Fibroblast of the aortic adventitia (primary cell): ENCODE data around the gene ELF3. TPM values are rescaled to one million over a fixed set of nuclear protein-coding genes. Genes with fewer than 3 reads are reported as not detected.
"Not testable (repeated sequence)": the region's sequence is repeated elsewhere in the genome, so short reads cannot be mapped to it uniquely, and the experiment has no call there.

Source experiments
- DNase-seq: peaks from one replicate; pipeline ENCODE4 v3.0.0-alpha.2; 2010; ENCODE audit warnings: low read depth
- H3K4me3 ChIP-seq: 2 replicates; pipeline ENCODE4 v1.5.1; 2011; ENCODE audit warnings: low read depth, mild to moderate bottlenecking, control low read depth, low read length, moderate library complexity
- small RNA-seq: library from RNA; depleted of rRNA; stranded (forward); fragments of <200 nt; gene quantifications from one replicate; pipeline ENCODE3, GENCODE V24; 2012
- total RNA-seq: library from RNA; depleted of rRNA; stranded (reverse); fragments of >200 nt; gene quantifications from 2 replicates; pipeline ENCODE4 v1.2.3, GENCODE V29; 2012; ENCODE audit warnings: low replicate concordance
- TF ChIP-seq, protein P1 (sequence below): IDR thresholded peaks from 2 replicates; pipeline ENCODE4 v1.5.1; 2011; ENCODE audit warnings: mild to moderate bottlenecking, low read length, control low read depth, inconsistent platforms; ENCODE audit not compliant: insufficient read depth

Gene ELF3
- total RNA-seq, 1 donor, result 0.09 TPM

DNA sequence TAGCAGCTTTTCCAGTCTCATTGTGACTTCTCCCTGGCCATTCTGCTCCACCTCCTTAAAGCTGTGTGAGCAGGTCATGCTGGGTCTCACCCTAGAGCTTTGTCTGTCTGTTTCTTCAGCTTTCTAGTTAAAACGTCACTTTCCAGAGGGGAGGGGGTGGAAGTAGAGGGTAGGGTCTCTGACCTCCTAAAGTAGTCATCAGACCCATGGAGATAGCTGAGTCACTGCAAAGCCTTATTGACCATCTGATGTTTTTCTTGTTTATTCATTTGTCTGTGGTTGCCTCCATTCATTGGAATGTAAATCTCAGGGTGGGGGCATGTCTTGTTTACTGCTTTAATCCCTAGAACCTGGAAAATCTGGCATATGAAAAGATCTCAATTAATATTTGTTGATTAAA lies 52.7 kb downstream of the ELF3 start:
- H3K4me3 ChIP-seq, result no peak overlapping the region
- no peak for DNase-seq
- TF ChIP-seq, protein P1, sequence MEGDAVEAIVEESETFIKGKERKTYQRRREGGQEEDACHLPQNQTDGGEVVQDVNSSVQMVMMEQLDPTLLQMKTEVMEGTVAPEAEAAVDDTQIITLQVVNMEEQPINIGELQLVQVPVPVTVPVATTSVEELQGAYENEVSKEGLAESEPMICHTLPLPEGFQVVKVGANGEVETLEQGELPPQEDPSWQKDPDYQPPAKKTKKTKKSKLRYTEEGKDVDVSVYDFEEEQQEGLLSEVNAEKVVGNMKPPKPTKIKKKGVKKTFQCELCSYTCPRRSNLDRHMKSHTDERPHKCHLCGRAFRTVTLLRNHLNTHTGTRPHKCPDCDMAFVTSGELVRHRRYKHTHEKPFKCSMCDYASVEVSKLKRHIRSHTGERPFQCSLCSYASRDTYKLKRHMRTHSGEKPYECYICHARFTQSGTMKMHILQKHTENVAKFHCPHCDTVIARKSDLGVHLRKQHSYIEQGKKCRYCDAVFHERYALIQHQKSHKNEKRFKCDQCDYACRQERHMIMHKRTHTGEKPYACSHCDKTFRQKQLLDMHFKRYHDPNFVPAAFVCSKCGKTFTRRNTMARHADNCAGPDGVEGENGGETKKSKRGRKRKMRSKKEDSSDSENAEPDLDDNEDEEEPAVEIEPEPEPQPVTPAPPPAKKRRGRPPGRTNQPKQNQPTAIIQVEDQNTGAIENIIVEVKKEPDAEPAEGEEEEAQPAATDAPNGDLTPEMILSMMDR, result no peak

DNA sequence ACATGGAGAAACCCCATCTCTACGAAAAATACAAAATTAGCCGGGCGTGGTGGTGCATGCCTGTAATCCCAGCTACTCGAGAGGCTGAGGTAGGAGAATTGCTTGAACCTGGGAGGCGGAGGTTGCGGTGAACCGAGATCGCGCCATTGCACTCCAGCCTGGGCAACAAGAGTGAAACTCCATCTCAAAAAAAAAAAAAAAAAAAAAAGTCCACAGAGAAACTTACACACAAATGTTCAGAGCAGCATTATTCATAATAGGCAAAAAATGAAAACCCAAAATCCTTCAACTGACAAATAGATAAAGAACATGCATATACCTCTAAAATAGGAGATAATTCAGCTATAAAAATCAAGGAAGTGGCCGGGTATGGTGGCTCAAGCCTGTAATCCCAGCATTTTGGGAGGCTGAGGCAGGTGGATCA lies 54.5 kb downstream of the ELF3 start:
- not testable (repeated sequence) for H3K4me3 ChIP-seq, DNase-seq

Small RNAs within 50 kb of the gene (small RNA-seq; reads per million reads assigned to genes)
- not detected for gene AL691482.1
- gene AL691482.2, result not detected
- gene MIR6740, result not detected
- not detected for gene RF00156

Other genes starting within 250 kb of the ELF3 start
- 14.8 and 29.2 TPM in 2 replicates for gene IPO9, start 181.4 kb upstream of the ELF3 start, total RNA-seq
- 19.4 and 20.9 TPM in 2 replicates for gene SHISA4, start 121.7 kb upstream of the ELF3 start, total RNA-seq
- 14.5 and 22.3 TPM in 2 replicates for gene LMOD1, start 64.0 kb upstream of the ELF3 start, total RNA-seq
- gene TIMM17A, start 55.1 kb upstream of the ELF3 start, total RNA-seq, result 29.9 and 59.6 TPM in 2 replicates
- gene RNPEP, start 27.9 kb upstream of the ELF3 start, total RNA-seq, result 49.3 and 189 TPM in 2 replicates
- not detected in 2 replicates for gene GPR37L1, start 112.3 kb downstream of the ELF3 start, total RNA-seq
- 3.4 and 16.9 TPM in 2 replicates for gene ARL8A, start 134.2 kb downstream of the ELF3 start, total RNA-seq
- gene PTPN7, start 150.0 kb downstream of the ELF3 start, total RNA-seq, result not detected in 2 replicates
- gene LGR6, start 183.2 kb downstream of the ELF3 start, total RNA-seq, result not detected in 2 replicates